ENCODE data around the gene LAMB4. TPM values are rescaled to one million over a fixed set of nuclear protein-coding genes. Genes with fewer than 3 reads are reported as not detected.

Gene LAMB4
- total RNA-seq, 4 donors from 2014 or later: 0.04 to 0.33 TPM; not detected in 2

GRCh38 chr7:108004220-108005142, 125.7 kb downstream of the LAMB4 start:
- Histone ChIP-seq H3K27ac (peak overlapping the region; percentile 47 to 76 (median 64)), H3K27me3 (peaks cover 22 to 24% (median 23%) of the 10 kb centered on the region in 3 donors), H3K4me3 (no peak overlapping the region), H3K9me3 (no peaks in the 10 kb centered on the region), H3K4me1 (peaks cover 0 to 14% of the 10 kb centered on the region in 2 donors), H3K36me3 (no peaks in the 10 kb centered on the region)
- DNase-seq (no peak), ATAC-seq (no peak)
- in situ Hi-C loops (cut with MboI; ENCODE audit: low sequenced_read_pairs in 4 of 4): no loop called here
- intact Hi-C loops (cut with DNase I; ENCODE audit: low total_unique reads): no loop called here
- TF ChIP-seq POLR2A (IDR thresholded peaks at IDR 0.05) (no peak), CTCF (IDR thresholded peaks at IDR 0.05 in 4 of 5, conservative IDR thresholded peaks at IDR 0.05 in 1 of 5) (no peak)

- ATAC-seq (no peak), DNase-seq (no peak)
- peaks cover 22 to 24% (median 23%) of the 10 kb centered on the region in 3 donors for H3K27me3 ChIP-seq
- H3K36me3 ChIP-seq: no peaks in the 10 kb centered on the region
- H3K4me1 ChIP-seq: peaks cover 0 to 14% of the 10 kb centered on the region in 2 donors
- H3K27ac ChIP-seq: peak overlapping the region; percentile 70 to 76 (median 70)
- no peaks in the 10 kb centered on the region for H3K9me3 ChIP-seq
- intact Hi-C loops (cut with DNase I; ENCODE audit: low total_unique reads) (no loop called here), in situ Hi-C loops (cut with MboI; ENCODE audit: low sequenced_read_pairs in 4 of 4) (no loop called here)
- TF ChIP-seq POLR2A (IDR thresholded peaks at IDR 0.05) (no peak), CTCF (IDR thresholded peaks at IDR 0.05 in 4 of 5, conservative IDR thresholded peaks at IDR 0.05 in 1 of 5) (no peak)
- peak overlapping the region; percentile 60 to 80 (median 68) for H3K4me3 ChIP-seq
Observed at GRCh38 chr7:108003599-108003935, 126.6 kb downstream of the LAMB4 start.

- peaks cover 0 to 14% of the 10 kb centered on the region in 2 donors for H3K4me1 ChIP-seq
- in situ Hi-C loops (cut with MboI; ENCODE audit: low sequenced_read_pairs in 4 of 4): no loop called here
- peaks cover 22 to 24% (median 23%) of the 10 kb centered on the region in 3 donors for H3K27me3 ChIP-seq
- peak within 1 kb of the TSS; percentile 60 to 80 (median 68) for H3K4me3 ChIP-seq
- H3K27ac ChIP-seq: peak within 1 kb of the TSS; percentile 70 to 76 (median 70)
- TF ChIP-seq CTCF (IDR thresholded peaks at IDR 0.05 in 4 of 5, conservative IDR thresholded peaks at IDR 0.05 in 1 of 5) (no peak), POLR2A (IDR thresholded peaks at IDR 0.05) (peak; percentile 49 to 64)
- ATAC-seq: peak; percentile 39 to 40
- H3K9me3 ChIP-seq: no peaks in the 10 kb centered on the region
- no peaks in the 10 kb centered on the region for H3K36me3 ChIP-seq
- intact Hi-C loops (cut with DNase I; ENCODE audit: low total_unique reads): no loop called here
- peak in 1 of 2 donors; percentile 46 for DNase-seq
Observed at GRCh38 chr7:108002726-108003598, 127.2 kb downstream of the LAMB4 start, which contains the start of gene LAMB1. Gene LAMB1 (minus strand): TSS chr7:108003161. CDS start chr7:108002885, 276 bp downstream.

GRCh38 chr7:108001764-108002725, 128.1 kb downstream of the LAMB4 start:
- peak in 1 of 2 donors; percentile 20 for ATAC-seq
- intact Hi-C loops (cut with DNase I; ENCODE audit: low total_unique reads): no loop called here
- TF ChIP-seq CTCF (IDR thresholded peaks at IDR 0.05 in 4 of 5, conservative IDR thresholded peaks at IDR 0.05 in 1 of 5) (no peak), POLR2A (IDR thresholded peaks at IDR 0.05) (no peak)
- H3K4me3 ChIP-seq: peak overlapping the region; percentile 60 to 80 (median 68)
- H3K9me3 ChIP-seq: no peaks in the 10 kb centered on the region
- H3K4me1 ChIP-seq: peaks cover 0 to 14% of the 10 kb centered on the region in 2 donors
- in situ Hi-C loops (cut with MboI; ENCODE audit: low sequenced_read_pairs in 4 of 4): no loop called here
- no peak for DNase-seq
- peaks cover 22 to 24% (median 23%) of the 10 kb centered on the region in 3 donors for H3K27me3 ChIP-seq
- no peaks in the 10 kb centered on the region for H3K36me3 ChIP-seq
- peak overlapping the region; percentile 70 to 76 (median 70) for H3K27ac ChIP-seq
